Stimulated activated CD8-positive, alpha-beta memory T cell treated with anti-CD3 and anti-CD28 coated beads, Interleukin-15, amount 100 ng/mL, for 4 hours (primary cell): ENCODE results near the gene EEF2.
"Not testable (repeated sequence)": the region's sequence is repeated elsewhere in the genome, so short reads cannot be mapped to it uniquely, and the experiment has no call there.

Experiments
- DNase-seq, 2 donors: peaks; one replicate each; pipeline ENCODE4 v3.0.0-alpha.2; 2020; ENCODE audit warnings: low read depth in 2 of 2

EEF2 gene

GRCh38 chr19:3968556-3969434, 16.5 kb downstream of the EEF2 start:
- DNase-seq, result no peak

DNA sequence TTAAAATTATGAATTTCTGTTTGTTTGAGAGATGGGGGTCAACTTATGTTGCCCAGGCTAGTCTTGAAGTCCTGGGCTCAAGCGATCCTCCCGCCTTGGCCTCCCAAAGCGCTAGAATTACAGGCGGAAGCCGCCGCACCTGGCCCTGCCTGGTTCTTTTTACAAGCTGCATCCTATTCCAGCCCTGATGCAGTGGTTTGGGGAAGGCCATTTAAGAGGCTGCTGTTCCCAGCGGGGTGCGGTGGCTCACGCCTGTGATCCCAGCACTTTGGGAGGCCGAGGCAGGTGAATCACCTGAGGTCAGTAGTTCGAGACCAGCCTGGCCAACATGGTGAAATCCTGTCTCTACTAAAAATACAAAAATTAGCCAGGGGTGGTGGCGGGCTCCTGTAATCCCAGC, 17.3 kb downstream of the EEF2 start:
- not testable (repeated sequence) for DNase-seq

DNA sequence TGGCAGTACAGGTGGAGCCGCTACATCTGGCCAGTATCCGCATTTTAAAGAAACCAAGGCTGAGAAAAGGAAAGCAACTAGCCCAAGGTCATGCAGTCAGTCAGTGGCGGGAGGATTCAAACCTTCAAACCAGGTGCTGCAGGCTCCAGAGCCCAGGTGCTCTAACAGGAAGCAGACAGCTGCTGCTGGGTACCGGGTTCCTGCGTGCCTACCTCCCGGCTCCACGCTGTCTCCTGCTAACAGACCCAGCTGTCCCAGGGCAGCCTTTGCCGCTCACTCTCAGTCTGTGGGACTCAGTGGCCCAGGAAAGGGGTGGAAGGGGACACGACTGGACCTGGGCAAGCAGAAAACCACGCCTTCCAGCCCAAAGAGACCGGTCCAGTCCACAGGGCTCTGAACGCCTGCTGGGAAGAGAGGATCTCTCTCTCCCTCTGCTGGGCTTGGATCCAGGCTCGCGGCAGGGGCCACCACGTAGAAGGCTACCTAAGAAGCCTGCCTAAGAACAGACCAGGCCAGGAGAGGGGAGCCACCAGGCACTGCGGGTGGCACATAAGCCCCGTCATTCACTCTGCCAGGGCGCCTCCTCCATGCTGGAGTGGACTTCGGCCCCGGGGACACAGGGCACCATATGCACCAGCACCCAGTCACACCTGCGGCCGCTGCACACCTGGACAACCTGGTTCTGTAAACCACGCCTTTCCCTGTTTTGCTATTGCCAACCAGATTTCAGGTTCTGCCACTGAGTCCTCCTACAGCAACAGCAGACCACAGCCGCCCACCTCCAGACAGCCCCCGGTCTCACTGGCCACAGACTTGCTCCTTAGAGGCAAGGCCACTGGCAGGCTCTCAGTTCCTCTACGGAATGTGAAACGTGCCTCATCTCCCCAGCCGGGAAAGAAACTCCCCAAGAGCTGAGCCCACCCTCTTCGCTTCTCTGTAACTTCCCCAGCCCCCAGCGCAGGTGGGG, 18.9 kb downstream of the EEF2 start:
- DNase-seq, result no peak

DNA sequence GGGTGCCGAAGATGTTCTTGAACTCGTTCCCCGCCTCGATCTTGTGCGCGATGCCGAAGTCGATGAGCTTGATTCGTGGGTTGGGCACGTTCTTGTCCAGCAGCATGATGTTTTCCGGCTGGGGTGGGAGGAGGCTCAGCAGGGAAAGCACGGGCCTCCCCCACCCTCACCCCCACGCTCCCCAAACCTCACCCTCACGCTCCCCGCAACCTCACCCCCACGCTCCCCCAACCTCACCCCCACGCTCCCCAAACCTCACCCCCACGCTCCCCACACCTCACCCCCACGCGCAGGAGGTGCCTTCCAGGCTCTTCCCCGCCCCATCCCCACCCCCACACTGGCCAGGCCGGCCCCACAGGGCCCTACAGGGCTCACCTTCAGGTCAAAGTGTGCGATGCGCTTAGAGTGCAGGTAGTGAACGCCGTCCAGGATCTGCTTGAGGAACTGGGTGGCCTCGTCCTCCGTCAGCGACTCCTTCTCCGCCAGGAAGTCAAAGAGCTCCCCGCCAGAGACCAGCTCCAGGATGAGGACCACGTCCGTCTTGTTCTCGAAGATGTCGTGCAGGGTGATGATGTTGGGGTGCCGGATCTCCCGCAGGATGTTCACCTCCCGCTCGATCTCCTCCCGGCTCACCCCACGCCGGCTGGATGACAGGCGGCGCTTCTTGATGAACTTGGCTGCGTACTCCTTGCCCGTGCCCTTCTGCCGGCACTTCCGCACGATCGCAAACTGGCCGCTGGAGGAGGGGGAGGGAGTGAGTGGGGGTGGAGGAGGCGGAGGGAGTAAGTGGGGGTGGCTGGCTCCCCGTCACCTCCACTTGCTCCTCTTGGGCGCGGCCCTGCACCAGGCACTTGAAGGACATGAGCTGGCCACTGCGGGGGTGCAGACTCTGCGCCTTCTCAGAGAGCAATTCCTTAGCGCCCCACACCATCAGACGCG, 20.7 kb downstream of the EEF2 start:
- DNase-seq, result no peak

DNA sequence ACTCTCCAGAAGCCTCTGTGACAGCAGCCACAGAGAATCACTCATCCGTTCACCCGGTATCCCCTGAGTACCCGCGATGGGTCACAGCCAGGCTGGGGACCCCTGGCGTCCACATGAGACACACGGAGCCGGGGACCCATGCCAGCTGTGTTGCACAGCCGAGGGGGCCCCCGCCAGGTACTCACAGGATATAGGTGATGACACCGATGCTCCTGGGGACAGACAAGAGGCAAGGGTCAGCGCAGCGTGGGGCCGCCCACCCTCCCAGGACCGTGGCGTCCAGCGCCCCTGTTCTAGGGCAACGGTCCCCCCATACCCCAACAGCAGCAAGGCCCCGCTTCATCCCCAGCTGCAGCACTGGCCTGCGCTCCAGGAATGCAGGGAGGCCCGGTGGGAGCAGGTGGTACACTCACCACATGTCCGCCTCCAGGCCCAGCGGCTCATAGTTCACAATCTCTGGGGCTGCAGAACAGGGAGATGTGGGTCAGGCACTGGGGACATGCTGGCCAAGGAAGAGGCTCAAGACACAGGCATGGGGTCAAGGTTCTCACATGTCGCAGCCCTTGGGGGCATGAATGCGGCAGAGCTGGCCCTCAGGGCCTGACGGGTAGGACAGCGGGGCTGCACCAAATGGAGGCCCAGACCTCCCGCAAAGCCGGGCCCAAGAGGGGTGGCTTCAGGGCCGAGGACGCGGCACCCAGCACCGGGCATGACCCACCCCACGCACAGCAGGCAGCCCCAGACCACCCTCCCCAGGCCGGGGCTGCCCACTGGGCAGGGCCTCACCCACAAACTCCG, 21.6 kb downstream of the EEF2 start:
- DNase-seq, result no peak

- DNase-seq, result no peak
Measured at GRCh38 chr19:3961007-3961406, 24.3 kb downstream of the EEF2 start.

GRCh38 chr19:3959766-3960131, 25.5 kb downstream of the EEF2 start:
- DNase-seq, result no peak

DNA sequence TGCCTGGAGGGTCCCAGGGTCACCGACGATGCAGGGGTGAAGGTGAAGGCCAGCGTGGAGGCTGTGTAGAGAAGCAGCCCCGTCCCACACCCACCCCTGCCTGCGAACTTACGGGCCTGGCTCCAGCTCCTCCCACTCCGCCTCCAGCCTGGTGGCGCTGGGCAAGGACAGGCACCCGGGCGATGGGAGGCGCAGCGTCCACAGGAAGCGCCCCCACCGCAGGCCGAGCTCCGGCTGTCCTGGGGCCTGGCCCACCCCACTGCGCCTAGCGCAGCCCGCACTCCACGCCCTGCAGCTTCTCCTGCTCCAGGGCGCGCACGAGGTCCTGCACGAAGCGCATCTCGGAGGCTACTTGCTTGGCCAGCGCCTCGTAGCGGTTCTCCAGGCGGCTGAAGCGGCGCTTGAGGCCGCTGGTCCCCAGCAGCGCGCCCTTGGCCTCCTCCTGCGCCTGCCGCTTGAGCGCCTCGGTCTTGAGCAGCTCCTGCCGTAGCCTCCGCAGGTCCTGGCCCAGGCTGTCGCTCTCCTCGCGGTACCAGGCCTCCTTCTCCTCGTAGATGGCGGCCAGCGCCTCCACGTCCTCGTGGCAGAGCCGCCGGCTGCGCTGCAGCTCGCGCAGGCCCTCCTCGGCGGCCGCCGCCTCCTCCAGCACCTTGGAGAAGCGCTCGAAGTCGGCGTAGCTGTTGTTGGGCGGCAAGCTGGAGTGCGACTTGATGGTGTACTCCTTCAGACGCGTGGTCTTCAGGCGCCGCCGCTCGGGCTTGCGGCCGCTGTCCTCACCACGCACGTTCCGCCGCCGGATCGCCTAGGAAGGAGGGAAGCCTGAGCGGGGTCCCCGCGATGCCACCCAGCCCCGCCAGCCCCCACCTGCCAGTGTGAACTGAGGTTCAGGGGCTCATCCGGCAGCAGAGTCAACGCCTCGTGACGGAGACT, 26.2 kb downstream of the EEF2 start:
- no peak for DNase-seq

- no peak for DNase-seq
Measured at GRCh38 chr19:3955688-3956087, 29.6 kb downstream of the EEF2 start.

DNA sequence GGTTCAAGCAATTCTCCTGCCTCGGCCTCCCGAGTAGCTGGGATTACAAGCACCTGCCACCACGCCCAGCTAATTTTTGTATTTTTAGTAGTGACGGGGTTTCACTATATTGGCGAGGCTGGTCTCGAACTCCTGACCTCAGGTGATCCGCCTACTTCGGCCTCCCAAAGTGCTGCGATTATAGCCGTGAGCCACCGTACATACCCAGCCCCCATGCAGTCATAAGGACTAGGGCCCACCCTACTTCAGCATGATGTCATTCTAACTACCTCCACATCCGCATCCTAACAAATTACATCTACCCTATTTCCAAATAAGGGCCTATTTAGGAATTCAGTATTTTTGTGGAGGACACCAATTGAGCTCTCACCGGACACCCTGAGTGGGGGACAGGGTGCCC, 30.0 kb downstream of the EEF2 start:
- not testable (repeated sequence) for DNase-seq

DNA sequence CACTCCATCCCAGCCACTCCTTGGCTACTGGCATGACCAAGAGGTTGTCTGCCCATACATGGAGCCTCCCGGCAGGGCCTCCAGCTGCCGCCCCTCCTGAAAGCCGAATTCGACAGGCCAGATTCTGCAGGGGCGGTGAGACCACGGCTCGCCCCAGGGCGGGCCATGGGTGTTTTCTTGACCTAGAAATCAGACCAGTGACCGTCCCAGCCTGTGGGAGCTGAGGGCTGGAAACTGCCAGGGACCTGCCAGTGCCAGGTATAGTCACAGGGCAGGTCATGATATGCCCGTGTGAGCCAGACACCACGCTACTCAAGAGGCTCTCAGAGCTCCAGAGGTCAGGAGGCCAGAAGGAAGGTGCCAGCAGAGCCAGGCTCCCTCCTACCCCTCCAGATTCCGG, 31.2 kb downstream of the EEF2 start:
- DNase-seq, result no peak

GRCh38 chr19:3952755-3953276, 32.4 kb downstream of the EEF2 start:
- DNase-seq, result not testable (repeated sequence)

DNA sequence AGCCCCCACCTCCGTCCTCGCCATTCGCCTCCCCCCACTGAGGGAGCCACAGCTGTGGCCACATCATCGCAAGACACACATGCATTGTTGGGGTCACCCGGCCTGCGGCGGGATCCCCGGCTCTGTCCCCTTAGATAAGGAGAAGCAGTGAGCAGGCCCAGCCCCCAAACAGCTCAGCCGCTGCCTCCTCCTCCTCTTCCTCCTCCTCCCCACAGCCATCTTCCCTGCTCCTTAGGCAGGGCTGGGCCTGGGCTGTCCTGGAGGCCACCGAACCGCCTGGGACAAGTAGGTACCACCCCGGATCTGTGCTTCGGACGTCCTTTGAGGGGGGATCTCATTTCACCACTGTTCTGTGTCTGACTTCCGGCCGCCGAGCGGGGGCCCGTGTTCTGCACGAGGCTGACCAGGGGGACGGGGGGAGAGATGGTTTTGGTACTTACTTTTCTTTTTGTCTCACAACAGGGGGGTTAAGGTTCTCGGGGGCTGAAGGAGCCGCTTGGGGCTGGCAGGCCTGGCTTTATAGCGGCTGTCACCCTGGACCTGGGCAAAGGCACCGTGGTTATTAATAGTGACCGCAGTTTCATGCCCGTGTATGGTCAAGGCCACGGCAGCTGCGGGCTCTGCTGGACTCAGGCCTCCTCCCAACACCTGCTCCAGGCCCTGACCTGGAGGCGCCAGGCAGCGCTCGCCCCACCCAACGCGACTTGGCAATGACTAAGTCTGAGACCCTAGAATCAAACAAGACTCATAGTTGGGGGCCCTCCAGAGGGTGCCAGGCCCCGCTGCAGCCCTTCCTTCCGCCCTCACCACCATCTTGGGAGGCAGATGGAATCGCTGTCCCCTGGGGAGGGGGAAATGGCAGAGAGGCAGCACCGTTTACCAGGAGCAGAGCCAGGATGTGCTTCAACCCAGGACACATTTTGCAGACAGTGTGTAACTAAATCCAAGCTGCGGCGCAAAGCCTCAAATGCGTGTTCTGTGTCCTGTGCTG, 34.1 kb downstream of the EEF2 start:
- DNase-seq, result no peak

DNA sequence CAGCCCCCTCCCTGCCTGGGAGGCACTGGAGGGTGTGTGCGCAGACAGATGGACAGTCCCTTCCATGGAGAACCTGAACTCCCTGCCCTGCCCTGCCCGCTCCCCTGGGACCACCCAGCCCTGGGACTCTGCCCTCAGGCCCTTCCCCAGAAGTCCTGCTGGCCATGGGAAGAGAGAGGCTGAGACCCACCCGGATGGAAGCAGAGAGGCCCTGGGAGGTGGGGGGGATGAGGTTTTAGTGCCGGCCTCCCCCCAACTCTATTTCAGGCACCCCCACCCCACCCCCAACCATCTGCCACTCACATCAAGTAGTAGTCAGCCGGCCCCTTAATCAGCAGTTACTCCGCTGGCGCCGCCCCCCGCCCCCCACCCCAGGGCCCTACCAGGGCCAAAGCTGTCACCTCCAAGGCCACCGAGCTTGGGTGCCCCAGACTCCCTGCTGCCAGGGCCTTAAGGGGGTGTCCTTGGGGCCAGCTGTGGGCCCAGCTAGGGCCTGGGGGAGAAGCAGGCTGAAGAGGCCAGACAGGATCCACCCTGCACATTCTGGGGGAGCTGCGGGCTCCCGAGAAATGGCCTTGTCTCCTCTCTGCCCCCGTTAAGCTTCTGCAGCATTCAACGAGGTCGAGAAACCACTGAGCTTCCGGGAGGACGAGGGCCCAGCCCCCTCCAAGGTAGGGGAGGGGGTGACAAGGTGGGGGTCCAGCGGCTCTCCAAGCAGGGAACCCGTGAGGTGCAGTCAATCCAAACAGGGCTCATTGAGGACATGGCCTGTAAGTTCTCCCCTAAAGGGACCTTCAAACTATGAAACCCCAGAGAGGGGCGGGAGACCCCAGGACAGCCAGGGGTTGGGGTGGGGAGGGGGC, 35.0 kb downstream of the EEF2 start:
- DNase-seq, result no peak

DNA sequence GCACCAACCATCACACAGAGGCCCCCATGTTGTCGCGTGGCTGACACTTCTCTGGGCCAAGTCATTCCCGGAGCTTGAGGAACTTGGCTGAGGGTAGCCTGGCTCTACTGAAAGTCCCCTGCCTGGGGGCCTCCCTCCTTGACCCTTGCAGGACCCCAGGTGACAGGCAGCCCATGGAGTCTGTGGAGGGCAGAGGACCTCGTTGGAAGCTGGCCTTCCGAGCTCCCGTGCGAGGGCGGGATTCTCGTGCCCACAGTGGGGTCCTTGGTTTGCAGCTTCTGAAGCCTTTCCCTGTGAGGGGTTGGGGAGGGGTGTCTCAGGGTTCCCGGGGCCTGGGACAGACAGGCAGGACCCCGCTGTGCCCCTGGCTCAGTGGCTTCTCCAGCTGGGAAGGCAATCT, 36.0 kb downstream of the EEF2 start:
- no peak for DNase-seq

GRCh38 chr19:3947316-3947933, 37.8 kb downstream of the EEF2 start:
- not testable (repeated sequence) for DNase-seq

DNA sequence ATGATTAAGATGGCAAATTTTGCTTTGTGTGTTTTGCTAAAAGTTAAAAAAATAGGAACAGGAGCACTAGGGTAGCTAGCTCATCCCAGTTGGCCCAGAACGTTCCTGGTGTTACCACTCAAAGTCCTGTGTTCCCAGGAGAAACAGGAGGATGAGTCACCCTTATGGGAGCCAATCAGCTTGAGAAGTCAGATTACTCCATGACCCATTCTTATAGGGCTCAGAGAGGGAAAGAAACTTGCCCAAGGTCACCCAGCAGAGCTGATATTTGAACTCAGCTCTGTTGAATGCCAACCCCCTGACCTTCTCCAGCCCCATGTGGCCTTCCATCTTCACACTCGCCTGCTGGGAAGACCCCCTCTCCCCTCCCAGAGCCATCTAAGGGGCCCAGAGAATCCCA, 39.4 kb downstream of the EEF2 start:
- no peak for DNase-seq
